Measurements from ENCODE around the gene CRK.
"Not testable (repeated sequence)": the region's sequence is repeated elsewhere in the genome, so short reads cannot be mapped to it uniquely, and the experiment has no call there.

Gene CRK

GRCh38 chr17:1462164-1463112, 6.4 kb upstream of the CRK start:
- no peak for DNase-seq

DNA sequence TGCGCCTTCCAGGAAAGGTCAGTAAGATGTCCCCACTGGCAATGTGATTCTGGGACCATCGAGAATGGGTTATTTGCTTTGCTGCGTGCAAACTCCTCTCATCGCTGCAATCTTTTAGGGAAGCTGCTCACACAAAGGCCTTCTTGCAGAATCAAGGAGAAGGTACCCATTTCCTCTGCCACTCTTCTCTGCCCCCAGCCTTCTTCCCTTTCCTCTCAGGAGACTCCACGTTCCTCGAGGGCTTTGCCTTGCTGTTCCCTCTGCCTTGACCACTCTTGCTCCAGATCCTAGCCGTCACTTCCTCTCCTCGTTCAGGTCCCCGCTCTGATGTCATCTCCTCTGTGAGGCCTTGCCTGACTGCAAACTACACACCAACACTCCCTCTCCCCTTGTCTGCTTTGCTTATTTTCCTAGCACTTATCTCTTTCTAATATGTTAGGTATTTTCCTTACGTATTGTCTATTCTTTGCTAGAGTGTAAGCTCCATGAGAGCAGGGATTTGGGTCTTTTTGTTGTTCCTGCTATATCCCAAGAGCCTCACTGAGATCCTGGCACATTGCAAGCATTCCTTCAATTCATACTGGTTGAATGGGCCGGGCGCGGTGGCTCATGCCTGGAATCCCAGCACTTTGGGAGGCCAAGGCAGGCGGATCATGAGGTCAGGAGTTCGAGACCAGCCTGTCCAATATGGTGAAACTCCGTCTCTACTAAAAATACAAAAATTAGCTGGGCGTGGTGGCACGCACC, 5.3 kb upstream of the CRK start:
- no peak for DNase-seq

GRCh38 chr17:1460233-1460632, 4.2 kb upstream of the CRK start:
- no peak for DNase-seq

GRCh38 chr17:1455291-1455796, 688 bp downstream of the CRK start:
- peak; percentile 42 for DNase-seq

DNA sequence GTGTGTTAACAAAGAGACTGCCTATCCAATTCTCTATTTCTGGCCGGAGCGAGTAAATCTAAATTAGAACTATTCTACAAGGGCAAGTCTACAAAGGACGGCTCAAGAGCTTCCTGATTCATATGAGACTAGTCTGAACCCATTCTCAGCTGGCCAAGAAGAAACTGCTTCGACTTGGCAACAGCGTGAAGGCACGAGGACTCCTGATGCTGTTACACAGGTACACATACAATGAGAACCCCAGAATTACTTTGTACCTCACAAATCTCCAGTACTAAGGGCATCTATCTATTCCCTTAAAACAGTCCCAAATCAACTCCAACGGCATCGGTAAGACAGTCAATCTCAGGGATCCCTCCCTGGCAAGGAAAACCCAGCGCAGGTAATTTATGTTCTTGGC, 1.5 kb downstream of the CRK start:
- DNase-seq = no peak

- DNase-seq = not testable (repeated sequence)
Measured at GRCh38 chr17:1453694-1454093, 2.3 kb downstream of the CRK start.

- DNase-seq = no peak
Measured at GRCh38 chr17:1452836-1453235, 3.2 kb downstream of the CRK start.

- not testable (repeated sequence) for DNase-seq
Measured at GRCh38 chr17:1450261-1450660, 5.8 kb downstream of the CRK start.

DNA sequence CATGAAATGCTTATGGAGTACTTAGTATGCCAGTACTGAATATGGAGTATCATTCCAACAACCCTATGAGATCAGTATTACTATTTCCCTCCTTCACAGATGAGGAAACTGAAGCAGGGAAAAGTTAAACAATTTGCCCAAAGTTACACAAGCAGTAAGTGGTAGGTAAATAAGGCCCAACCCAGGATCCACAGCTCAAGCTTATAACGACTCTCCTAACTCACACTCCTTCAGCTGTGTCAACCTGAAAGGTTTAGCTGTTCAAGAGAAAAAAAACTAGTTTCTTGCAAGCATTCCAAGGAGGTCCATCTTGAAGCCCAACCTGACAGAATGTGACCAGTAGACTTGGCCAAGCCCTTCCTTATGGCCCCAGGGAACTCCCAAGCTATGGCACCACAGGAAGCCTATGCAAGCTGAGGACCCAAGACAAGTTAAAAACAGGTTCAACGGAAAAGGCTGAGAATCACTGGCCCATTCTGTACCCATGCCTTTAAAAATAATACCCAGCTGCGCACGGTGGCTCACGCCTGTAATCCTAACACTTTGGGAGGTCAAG, 6.5 kb downstream of the CRK start:
- no peak for DNase-seq

DNA sequence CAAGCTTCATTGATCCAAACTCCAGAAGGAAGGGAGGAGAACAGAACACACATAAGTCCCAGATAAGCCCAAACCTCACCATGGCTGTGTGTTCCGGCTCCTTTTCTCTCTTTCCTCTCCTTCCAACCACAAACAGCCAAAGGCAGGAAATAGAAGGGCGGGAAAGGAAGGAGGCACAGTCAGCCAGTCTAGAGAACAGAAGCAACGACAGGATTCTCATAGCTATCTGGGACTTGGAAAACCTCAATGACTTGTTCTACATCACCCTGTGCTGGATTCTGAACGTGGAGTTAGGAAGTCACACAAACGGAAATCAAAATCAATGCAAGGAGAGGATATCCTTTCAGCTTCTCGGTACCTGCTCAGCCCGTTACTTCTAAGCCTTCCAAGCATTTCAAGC, 9.0 kb downstream of the CRK start:
- DNase-seq = no peak

GRCh38 chr17:1446201-1446600, 9.8 kb downstream of the CRK start:
- no peak for DNase-seq

DNA sequence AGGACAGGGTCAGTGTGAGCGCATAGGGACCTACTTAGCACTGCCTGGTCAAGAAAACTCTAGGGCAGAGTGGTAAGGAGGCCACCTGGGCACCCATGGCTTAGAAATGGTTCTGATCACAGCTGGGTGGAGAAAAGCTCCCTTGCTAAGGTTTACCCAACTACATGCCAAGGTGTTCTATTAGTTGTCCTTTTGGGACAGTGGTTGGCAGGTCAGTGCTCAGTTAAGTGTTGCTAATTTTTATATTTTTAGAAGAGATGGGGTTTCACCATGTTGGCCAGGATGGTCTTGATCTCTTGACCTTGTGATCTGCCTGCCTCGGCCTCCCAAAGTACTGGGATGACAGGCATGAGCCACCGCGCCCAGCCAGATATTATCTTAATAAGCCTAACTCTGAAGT, 10.3 kb downstream of the CRK start:
- DNase-seq = not testable (repeated sequence)

DNA sequence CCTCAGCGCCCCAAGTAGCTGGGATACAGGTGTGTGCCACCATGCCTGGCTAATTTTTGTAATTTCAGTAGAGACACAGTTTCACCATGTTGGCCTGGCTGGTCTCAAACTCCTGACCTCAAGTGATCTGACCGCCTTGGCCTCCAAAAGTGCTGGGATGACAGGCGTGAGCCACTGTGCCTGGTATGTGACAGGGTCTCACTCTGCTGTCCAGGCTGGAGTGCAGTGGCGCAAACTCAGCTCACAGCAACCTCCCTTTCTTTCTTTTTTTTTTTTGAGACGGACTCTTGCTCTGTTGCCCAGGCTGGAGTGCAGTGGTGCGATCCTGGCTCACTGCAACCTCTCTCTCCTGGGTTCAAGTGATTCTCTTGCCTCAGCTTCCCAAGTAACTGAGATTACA, 13.3 kb downstream of the CRK start:
- DNase-seq = not testable (repeated sequence)

GRCh38 chr17:1442187-1442586, 13.8 kb downstream of the CRK start:
- DNase-seq = no peak

- no peak for DNase-seq
Measured at GRCh38 chr17:1440921-1441320, 15.1 kb downstream of the CRK start.

GRCh38 chr17:1438593-1439083, 17.4 kb downstream of the CRK start:
- DNase-seq = no peak

DNA sequence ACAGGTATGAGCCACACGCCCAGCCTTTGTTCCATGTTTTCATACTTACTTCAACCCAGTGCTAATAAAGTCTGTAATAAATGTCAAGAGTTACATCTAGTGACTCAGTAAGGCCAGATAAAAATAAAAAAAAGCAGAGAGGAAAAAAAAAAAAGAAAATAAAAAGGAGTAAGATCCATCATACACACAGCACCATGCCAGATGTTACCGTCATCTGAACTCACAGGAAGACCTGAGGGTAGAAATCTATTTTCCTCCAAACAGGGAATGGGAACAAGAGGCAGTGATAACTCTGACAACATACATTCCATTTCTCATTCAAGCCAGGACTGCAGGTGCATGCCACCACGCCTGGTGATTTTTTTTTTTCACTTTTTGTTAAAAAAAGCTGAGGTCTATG, 20.7 kb downstream of the CRK start:
- no peak for DNase-seq

- no peak for DNase-seq
Measured at GRCh38 chr17:1434150-1434549, 21.9 kb downstream of the CRK start.

GRCh38 chr17:1431631-1432104, 24.4 kb downstream of the CRK start:
- DNase-seq = no peak

- DNase-seq = no peak
Measured at GRCh38 chr17:1423456-1424135, 32.4 kb downstream of the CRK start.

DNA sequence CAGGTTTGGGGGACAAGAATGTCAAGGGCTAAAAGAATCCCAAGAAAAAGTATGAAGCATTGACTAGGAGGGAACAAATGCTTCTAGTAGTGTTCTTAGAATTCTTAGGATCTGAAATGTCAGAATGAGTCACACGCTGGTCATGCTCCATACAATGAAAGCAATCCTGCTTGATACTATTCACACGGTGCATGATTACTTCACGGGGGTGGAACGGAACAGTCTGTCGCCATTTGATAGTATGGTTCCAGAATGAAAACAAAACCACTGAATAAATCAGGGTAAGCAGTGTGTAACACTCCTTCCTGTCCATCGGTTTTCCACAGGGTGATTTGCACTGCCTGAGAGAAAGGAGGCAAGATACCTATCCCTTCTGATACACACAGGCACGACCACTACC, 33.1 kb downstream of the CRK start:
- DNase-seq = no peak

DNA sequence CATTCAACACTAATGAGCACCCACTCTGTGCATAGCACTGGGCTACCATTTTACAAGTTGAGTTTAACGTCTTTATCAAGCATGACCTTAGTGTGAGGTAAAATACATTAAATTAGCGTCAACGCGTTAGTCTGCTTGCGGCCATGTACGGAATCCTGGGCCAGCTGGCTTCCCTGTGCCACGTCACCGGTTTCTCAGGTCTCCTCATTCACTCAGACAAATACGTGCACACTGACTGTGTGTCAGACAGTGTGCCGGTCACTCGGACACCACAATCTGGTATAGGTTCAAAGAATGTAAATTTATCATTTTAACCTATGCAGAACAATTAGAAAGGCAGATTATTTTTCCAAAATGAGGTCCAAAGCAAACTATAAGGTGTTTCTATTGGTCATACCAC, 34.6 kb downstream of the CRK start:
- DNase-seq = no peak

DNA sequence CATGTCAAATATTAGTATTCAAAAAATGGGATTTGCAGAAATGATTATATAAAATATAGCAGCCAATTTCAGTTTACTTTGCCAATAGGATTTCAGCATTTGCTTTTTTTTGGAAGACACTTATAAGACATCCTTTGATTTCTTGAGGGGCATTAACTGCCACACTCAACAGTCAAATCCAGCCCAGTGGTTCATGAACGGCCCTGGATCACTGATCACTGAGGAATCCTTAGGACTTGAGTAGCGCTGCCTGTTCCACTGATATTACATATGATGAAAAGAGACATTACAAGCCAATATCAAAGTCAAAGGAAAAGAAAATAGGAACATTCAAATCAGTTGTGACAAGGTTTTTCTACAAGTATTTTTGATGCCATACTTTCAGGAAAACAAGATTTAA, 35.1 kb downstream of the CRK start:
- no peak for DNase-seq

All from CD4-positive, alpha-beta T cell treated with Interleukin-12 subunit alpha and Interleukin-12 subunit beta, for 1 hour (primary cell).